GM21723 (cell line): Measurements from ENCODE around the gene SYCE3.

Source experiments
- ATAC-seq: cut with Tn5 transposase; IDR thresholded peaks from one replicate; pipeline ENCODE4 v1.9.1; 2021; ENCODE audit warnings: mild to moderate bottlenecking, moderate library complexity; ENCODE audit not compliant: unreplicated experiment

SYCE3 gene

DNA sequence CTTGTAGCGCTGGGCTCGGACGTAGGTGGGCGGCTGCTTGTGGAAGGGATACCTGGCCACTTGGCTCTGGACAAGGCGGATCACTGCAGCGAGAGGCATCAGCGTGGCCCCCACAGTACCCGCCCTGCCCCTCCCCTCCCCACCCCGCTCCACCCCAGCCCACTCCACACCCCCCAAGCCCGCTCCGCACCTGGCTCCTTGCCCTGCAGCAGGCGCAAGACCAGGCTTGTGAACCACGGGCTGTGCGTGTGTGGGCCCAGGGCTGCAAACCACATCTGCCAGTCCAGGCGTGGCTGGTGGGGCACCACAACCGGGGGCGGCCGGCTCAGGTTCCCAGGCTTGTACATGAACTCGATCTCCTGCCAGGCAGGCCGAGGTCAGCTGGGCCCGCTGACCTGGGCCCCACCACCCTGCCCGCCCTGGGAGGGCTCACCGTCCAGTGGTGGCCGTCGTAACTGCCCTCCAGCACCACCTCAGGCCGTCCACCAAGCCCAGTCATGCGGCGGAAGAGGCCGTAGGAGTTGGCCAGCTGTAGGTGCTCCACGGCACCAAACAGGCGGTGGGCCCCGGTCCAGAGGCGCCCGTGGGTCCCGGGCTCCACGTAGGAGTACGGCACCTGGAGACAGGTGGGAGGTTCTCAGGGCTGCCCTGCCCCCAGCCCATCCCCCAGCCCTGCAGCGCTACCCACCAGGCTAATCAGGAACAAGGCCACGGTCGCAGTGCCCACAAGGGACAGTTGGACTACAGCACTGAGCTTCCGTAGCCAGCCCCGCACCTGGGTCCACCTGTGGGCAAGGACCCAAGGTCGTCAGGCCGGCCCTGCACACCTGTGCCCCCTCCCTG is 58.1 kb downstream of the SYCE3 start:
- no peak for ATAC-seq

DNA sequence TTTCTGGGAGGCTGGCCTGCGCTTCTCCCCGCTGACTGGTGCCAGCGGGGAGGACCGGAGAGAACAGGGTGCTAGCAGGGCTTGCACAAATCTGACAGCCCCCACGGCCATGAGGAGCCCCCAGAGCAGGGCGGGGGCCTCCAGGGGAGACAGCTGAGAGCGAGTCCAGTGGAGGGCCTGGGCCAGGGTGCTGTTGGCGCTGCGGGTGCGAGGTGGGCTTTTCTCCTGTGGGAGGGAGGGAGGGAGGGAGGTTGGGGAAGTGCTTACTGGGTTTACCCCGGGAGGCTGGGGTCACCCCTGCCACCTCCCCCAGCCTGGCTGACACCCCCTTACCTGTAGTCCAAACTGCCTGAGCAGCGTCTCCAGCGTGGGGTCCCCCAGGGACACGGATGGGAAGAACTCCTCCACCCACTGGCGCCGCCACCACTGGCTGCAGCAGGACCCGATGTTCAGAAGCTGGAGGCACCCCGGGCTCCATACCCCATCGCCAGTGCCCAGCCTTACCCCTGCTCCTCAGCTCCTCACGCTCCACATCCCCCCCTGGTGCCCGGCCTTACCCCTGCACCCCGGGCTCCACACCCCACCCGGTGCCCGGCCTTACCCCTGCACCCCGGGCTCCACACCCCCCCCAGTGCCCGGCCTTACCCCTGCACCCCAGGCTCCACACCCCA is 59.1 kb downstream of the SYCE3 start:
- ATAC-seq: no peak

DNA sequence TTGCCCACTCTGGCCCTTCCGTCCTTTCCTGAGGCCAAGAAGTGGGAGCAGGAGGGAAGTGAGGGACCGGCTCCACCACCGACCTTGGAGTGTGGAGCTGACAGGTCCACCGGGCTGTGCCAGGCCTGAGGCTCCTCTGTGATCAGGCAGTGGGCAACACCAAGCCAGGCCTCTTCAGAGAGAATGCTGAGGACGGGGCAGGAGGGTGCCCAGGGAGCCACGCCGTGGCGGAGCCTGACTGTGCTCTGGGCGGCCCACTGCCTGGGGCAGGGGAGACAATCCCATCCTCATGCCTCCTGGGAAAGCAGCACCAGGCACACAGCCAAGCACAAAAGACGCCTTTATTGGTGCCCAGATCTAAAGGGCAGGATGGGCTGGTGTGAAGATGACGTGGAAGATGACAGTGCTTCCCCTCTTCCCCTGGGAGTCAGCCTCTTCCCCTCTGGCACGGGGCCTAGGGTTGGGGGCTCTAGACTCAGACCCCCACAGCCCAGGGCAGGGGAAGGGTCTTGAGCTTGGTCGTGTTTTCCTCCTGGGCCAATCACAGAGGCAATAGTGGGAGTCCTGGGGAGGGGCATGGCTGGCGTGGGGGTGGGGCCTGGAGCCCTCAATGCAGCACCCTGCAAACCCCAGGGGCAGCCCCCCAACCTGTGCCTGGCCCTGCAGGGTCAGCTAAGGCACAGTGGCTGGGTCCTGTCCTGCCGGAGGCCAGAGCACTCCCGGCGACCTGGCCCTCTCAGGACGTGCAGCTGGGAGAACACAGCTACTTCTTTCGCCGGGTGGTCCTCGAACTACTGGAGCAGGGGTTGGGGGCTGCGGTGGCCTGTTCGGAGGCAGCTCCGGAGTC is 59.9 kb downstream of the SYCE3 start:
- no peak for ATAC-seq

DNA sequence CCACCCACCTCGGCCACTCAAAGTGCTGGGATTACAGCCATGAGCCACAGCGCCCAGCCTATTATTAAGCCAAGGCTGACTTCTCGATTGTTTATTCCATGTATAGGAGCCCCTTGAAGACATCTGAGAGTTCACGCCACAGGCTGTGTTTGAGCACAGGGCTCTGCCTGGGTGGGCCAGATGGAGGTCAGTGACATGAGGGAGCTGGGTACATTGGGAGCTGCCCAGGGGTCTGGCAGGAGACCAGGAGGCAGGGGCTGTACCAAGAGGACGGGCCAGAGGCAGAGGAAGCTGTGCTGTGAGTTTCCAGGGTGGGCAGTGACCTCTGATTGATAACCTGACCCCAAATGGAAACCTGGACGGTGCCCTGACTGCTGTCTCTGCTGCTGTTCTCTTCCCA is 60.6 kb downstream of the SYCE3 start:
- no peak for ATAC-seq
